Motor neuron (in vitro differentiated cells): ENCODE results near the gene HVCN1. TPM values are rescaled to one million over a fixed set of nuclear protein-coding genes. Genes with fewer than 3 reads are reported as not detected.
A peak's percentile ranks its signal among the peaks of the same experiment; 100 is the strongest.
"Not testable (repeated sequence)": the region's sequence is repeated elsewhere in the genome, so short reads cannot be mapped to it uniquely, and the experiment has no call there.

ENCODE experiments used
- ATAC-seq, 8 experiments: fragments of 200-7000 bp; cut with Tn5 transposase; replicated peaks in 6 of 8; 2 replicates each; pipeline ENCODE4 v1.8.0; 2021; ENCODE audit warnings: mild to moderate bottlenecking in 8 of 8, moderate library complexity in 8 of 8
- H3K27ac ChIP-seq, 2 donors: fragments of 250-450 bp; sonication (Bioruptor Pico); 2 replicates each; pipeline ENCODE4 v1.9.0; 2021; ENCODE audit warnings: antibody characterized with exemption in 2 of 2, mild to moderate bottlenecking in 2 of 2, moderate library complexity in 1 of 2
- H3K4me1 ChIP-seq, 2 donors: fragments of 250-450 bp; sonication (Bioruptor Pico); replicated peaks in 1 of 2; 2 replicates each; pipeline ENCODE4 v1.6.1; 2021; ENCODE audit warnings: antibody characterized with exemption in 2 of 2, mild to moderate bottlenecking in 2 of 2, moderate library complexity in 1 of 2
- H3K4me3 ChIP-seq, 5 donors: fragments of 250-450 bp; sonication (Bioruptor Pico); 2 replicates each; pipeline ENCODE4 v1.9.0; 2021; ENCODE audit warnings: antibody characterized with exemption in 5 of 5, mild to moderate bottlenecking in 5 of 5, moderate library complexity in 4 of 5
- WGBS, 10 experiments: fragments of 450-650 bp; shearing (Covaris generic); methylation state at CpG; one replicate each; pipeline ENCODE4 v1.0.0; 2022; 5-methylcytosine and 5-hydroxymethylcytosine counted together
- in situ Hi-C, 9 experiments: fragments of 400-800 bp; cut with MboI; loops; one replicate each; pipeline ENCODE4 v1.15.0; 2021; ENCODE audit warnings: low sequenced_read_pairs in 9 of 9, low pct_unique_long_range_greater_than_20kb in 2 of 9; ENCODE audit not compliant: unreplicated experiment in 9 of 9
- total RNA-seq, 8 experiments: library from RNA; unstranded; fragments of 300-600 nt; gene quantifications; 2 replicates each; pipeline versions ENCODE4 v1.2.3 to v1.2.4, GENCODE V29; 2022

HVCN1 gene, protein sequence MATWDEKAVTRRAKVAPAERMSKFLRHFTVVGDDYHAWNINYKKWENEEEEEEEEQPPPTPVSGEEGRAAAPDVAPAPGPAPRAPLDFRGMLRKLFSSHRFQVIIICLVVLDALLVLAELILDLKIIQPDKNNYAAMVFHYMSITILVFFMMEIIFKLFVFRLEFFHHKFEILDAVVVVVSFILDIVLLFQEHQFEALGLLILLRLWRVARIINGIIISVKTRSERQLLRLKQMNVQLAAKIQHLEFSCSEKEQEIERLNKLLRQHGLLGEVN
- total RNA-seq: 1 to 10 TPM in 2 of 8 experiments, under 1 TPM in 6; 0.27 to 1.6 (median 0.74) TPM

- in situ Hi-C loops: no loop called here
- 0 to 60% (median 23%) methylated on average over 2 to 8 of the region's 64 CpGs; no CpG with 5 or more reads in 6 of the 10 experiments for WGBS, 10 experiments
These were observed at the start of gene HVCN1 for GRCh38 chr12:110688446-110689280. Gene HVCN1 (minus strand): TSS chr12:110689115. CDS start chr12:110683245, 5,870 bp downstream.

DNA sequence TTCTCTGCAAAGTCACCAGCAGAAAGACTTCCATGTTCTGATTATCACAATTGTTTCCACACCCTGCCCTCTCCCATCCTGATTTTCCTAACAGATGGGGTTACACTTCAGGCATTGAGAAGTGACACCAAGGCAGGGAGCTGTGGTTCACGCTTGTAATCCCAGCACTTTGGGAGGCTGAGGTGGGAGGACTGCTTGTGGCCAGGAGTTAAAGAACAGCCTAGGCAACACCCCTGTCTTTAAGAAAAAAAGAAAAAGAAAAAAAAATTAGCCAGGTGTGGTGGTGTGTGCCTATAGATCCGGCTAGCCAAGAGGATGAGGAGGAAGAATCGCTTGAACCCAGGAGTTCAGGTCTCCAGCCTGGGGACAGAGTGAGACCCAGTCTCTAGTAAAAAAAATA is 48.6 kb upstream of the HVCN1 start:
- H3K27ac ChIP-seq: no peak overlapping the region
- in situ Hi-C loops: no loop called here
- WGBS, 10 experiments: 57 to 100% (median 81%) methylated on average over 1 to 3 of the region's 3 CpGs
- ATAC-seq: no peak
- H3K4me3 ChIP-seq: no peak overlapping the region
- peaks cover 15 to 30% of the 10 kb centered on the region in 2 donors for H3K4me1 ChIP-seq

More at GRCh38 chr12:110688446-110689280, at the start of gene HVCN1:
- H3K4me3 ChIP-seq: peak within 1 kb of the TSS; percentile 13 to 35 (median 35)
- ATAC-seq: peak; percentile 63 to 81 (median 72)
- H3K27ac ChIP-seq: no peak within 1 kb of the TSS
- peaks cover 0 to 7% of the 10 kb centered on the region in 2 donors for H3K4me1 ChIP-seq

DNA sequence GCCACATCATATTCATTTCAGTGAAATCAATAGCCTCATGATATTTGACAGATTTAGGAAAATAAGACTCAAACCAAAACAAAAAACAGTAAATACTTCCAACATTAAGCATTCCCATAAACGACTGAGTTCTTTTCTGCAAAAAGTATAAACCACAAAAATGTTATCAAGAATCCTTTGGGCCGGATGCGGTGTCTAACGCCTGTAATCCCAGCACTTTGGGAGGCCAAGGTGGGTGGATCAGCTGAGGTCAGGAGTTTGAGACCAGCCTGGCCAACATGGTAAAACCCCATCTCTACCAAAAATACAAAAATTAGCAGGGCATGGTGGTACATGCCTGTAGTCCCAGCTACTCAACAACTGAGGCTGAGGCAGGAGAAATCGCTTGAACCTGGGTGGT is 48.1 kb upstream of the HVCN1 start:
- peaks cover 15 to 30% of the 10 kb centered on the region in 2 donors for H3K4me1 ChIP-seq
- whole genome bisulfite sequencing, 10 experiments: 15 to 100% (median 89%) methylated on average over 2 to 5 of the region's 5 CpGs
- H3K27ac ChIP-seq, in situ Hi-C loops, ATAC-seq, H3K4me3 ChIP-seq: not testable (repeated sequence)

DNA sequence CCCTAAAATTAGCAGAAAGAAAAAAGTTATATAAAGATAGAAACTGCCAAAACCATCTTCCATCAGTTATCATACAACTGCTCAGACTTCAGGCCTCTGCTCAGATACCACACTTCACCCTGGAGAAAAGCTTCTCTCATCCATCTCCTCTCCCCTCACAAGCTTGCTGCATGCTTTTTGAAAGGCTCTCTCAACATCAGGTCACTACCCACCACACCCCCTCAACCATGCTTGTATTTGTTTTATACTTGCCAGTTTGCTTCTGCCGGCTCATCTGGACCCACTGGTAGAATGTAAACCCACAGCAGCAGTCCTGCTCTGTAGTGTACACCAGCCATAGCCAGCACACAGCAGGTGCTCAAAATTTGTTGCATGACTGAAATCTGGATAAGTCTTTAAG is 45.0 kb upstream of the HVCN1 start:
- peaks cover 8 to 13% of the 10 kb centered on the region in 2 donors for H3K4me1 ChIP-seq
- peak in 1 of 8 experiments; percentile 51 for ATAC-seq
- H3K4me3 ChIP-seq: no peak overlapping the region
- H3K27ac ChIP-seq: no peak overlapping the region
- 50 to 71% (median 60%) methylated on average over 1 of the region's 1 CpG; no CpG with 5 or more reads in 7 of the 10 experiments for WGBS, 10 experiments
- in situ Hi-C loops: no loop called here

DNA sequence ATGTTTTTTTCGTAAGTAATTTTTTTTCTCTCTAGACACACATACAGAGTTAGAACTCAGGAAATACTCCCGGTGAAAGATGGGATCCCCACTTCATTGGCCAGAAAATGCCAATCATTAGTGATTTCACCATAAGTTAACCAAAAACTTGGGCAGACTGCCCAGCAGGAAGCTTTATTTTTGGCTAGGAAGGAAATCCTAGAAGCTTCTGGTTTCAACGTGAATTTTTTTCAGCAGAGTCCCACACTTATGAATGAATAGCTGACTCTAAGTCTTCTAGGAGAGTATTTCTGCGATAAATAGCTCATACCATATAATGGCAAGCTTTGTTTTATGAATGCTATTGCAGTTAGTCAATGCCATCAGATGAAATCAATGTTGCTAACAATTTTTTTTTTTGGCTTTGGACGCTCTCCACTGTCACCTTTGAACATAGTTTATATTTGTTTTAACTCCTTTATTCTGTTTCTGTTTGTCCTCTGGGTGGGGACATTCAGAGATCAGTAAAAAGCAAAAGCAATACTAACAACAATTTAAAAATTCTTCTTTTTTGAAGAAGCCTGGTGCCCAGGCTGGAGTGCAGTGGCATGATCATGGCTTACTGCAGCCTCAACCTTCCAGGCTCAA is 44.3 kb upstream of the HVCN1 start:
- Histone ChIP-seq H3K4me3 (no peak overlapping the region), H3K27ac (no peak overlapping the region), H3K4me1 (peaks cover 2 to 6% of the 10 kb centered on the region in 2 donors)
- ATAC-seq: no peak
- 34 to 100% (median 69%) methylated on average over 1 to 5 of the region's 5 CpGs for WGBS, 10 experiments
- in situ Hi-C loops: no loop called here

DNA sequence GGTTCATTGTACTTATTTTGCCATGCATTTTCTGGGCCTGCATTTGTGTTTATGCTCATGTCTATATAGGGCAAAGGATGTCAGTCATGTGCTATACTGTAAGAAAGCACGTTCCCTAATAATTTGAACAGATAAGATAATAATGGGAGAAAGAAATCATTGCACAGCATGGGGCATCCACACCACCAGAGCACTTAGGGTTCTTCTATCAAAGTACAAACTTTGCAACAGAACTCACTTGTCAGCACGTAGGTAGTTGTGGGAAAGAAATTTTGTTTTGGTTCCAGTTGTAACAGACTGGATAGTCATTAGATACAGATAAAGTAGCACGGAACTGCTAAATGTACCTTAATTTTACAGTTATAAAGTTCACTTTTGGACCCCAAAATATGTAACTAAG is 43.7 kb upstream of the HVCN1 start:
- in situ Hi-C loops: no loop called here
- Histone ChIP-seq H3K4me1 (peaks cover 0 to 2% of the 10 kb centered on the region in 2 donors), H3K4me3 (no peak overlapping the region), H3K27ac (no peak overlapping the region)
- WGBS, 10 experiments: 0 to 100% (median 83%) methylated on average over 1 to 3 of the region's 3 CpGs
- ATAC-seq: no peak

DNA sequence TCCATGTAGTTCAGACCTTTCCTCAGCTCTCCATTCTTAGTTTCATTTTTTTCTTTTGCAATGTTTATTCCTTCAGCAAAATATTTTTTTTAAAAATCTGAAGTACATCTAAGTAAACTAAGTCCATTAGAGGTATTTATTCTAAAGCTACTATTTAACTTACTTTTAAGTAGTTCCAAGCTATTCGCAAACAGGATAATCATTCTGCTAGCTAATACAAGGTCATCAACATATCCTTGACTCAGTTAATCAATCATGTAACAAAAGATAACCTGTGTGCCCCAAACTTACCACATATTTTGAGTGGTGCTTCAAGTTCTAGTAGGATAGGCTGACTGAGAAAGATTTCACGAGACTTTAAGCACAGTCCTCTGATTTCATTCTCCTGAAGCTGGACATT is 42.6 kb upstream of the HVCN1 start:
- Histone ChIP-seq H3K4me1 (peaks cover 0 to 2% of the 10 kb centered on the region in 2 donors), H3K4me3 (no peak overlapping the region), H3K27ac (no peak overlapping the region)
- ATAC-seq: no peak
- in situ Hi-C loops: no loop called here
- WGBS, 10 experiments: 63 to 100% (median 97%) methylated on average over 1 to 2 of the region's 2 CpGs

GRCh38 chr12:110728628-110729027 is 39.7 kb upstream of the HVCN1 start:
- H3K4me3 ChIP-seq: no peak overlapping the region
- peaks cover 0 to 2% of the 10 kb centered on the region in 2 donors for H3K4me1 ChIP-seq
- no peak for ATAC-seq
- in situ Hi-C loops: no loop called here
- 89 to 100% (median 100%) methylated on average over 1 of the region's 1 CpG; no CpG with 5 or more reads in 5 of the 10 experiments for WGBS, 10 experiments
- no peak overlapping the region for H3K27ac ChIP-seq

GRCh38 chr12:110726708-110727369 is 37.9 kb upstream of the HVCN1 start:
- Histone ChIP-seq H3K4me3 (no peak overlapping the region), H3K27ac (no peak overlapping the region), H3K4me1 (no peaks in the 10 kb centered on the region)
- no peak for ATAC-seq
- WGBS, 10 experiments: 88 to 100% (median 97%) methylated on average over 1 to 5 of the region's 9 CpGs; no CpG with 5 or more reads in 3 of the 10 experiments
- in situ Hi-C loops: no loop called here

GRCh38 chr12:110726028-110726427 is 37.1 kb upstream of the HVCN1 start:
- WGBS, 10 experiments: 93 to 100% (median 100%) methylated on average over 1 to 4 of the region's 4 CpGs; no CpG with 5 or more reads in 2 of the 10 experiments
- in situ Hi-C loops: no loop called here
- Histone ChIP-seq H3K4me1 (no peaks in the 10 kb centered on the region), H3K27ac (no peak overlapping the region), H3K4me3 (no peak overlapping the region)
- ATAC-seq: peak in 3 of 8 experiments; percentile 59 to 90 (median 67)

GRCh38 chr12:110725267-110725666 is 36.4 kb upstream of the HVCN1 start:
- in situ Hi-C loops: no loop called here
- Histone ChIP-seq H3K27ac (no peak overlapping the region), H3K4me1 (no peaks in the 10 kb centered on the region), H3K4me3 (no peak overlapping the region)
- no peak for ATAC-seq
- WGBS, 10 experiments: 60 to 97% (median 93%) methylated on average over 2 to 4 of the region's 4 CpGs; no CpG with 5 or more reads in 2 of the 10 experiments

- in situ Hi-C loops, H3K4me1 ChIP-seq, H3K27ac ChIP-seq, H3K4me3 ChIP-seq: not testable (repeated sequence)
- ATAC-seq: peak in 1 of 8 experiments; percentile 53
- WGBS, 10 experiments: 40 to 100% (median 90%) methylated on average over 1 to 3 of the region's 3 CpGs; no CpG with 5 or more reads in 1 of the 10 experiments
These were observed 34.0 kb upstream of the HVCN1 start for GRCh38 chr12:110722892-110723291.
